K562 (cell line): ENCODE results near the gene DBX2. TPM values are rescaled to one million over a fixed set of nuclear protein-coding genes. Genes with fewer than 3 reads are reported as not detected.

Source experiments
- ATAC-seq: fragments of 200-7000 bp; cut with Tn5 transposase; 3 replicates; pipeline ENCODE4 v1.9.1; 2020; ENCODE audit warnings: moderate library complexity
- BruUV-seq: library from RNA; stranded (reverse); fragments of 400-500 nt; replicated peaks from 2 replicates; lab custom pipeline; 2021; lab: Mats Ljungman, UMichigan
- CTCF ChIA-PET: fragments of 300-600 bp; formaldehyde crosslinking; extraction: SDS; loops from one replicate; lab custom pipeline; 2021; ENCODE audit warnings: low intra/inter-chr PET ratio; lab: Yijun Ruan, JAX
- POLR2A ChIA-PET: fragments of 300-600, 350-650 bp; sonication (Branson Sonifier 250); formaldehyde crosslinking; extraction: SDS; loops from one replicate; lab custom pipeline; 2021; ENCODE audit warnings: antibody characterized with exemption, inconsistent platforms; lab: Yijun Ruan, JAX
- DNase-seq, 4 experiments: peaks; one replicate each; pipeline versions ENCODE4 v3.0.0 to v3.0.0-alpha.2; 2011 to 2018; ENCODE audit warnings: low spot score in 3 of 4, mixed read lengths in 3 of 4; ENCODE audit errors: extremely low read depth in 1 of 4
- FAIRE-seq: peaks from 2 replicates; lab custom pipeline; 2011; peaks lifted over from hg19 to GRCh38; lab: Jason Lieb, UNC
- H2AFZ ChIP-seq: 2 replicates; pipeline ENCODE4 v1.6.0; 2011; ENCODE audit warnings: low read depth, low read length, control low read depth, inconsistent platforms
- H3K27ac ChIP-seq: fragments of 200-600 bp; 3 replicates; pipeline ENCODE4 v1.8.0; 2011; ENCODE audit warnings: low read depth, mild to moderate bottlenecking, control low read depth, inconsistent platforms, low read length, moderate library complexity, mixed read lengths; ENCODE audit errors: extremely low read depth
- H3K27me3 ChIP-seq, 2 experiments: fragments of 300-600 bp in 1 of 2; 2 replicates in 1 of 2; 3 replicates in 1 of 2; pipeline versions ENCODE4 v1.6.0 to v1.8.0; 2011; ENCODE audit warnings: inconsistent platforms in 2 of 2, low read length in 2 of 2, mild to moderate bottlenecking in 1 of 2, mixed read lengths in 1 of 2, moderate library complexity in 1 of 2; ENCODE audit not compliant: control insufficient read depth in 2 of 2, insufficient read depth in 2 of 2
- H3K36me3 ChIP-seq: fragments of 300-600 bp; 3 replicates; pipeline ENCODE4 v1.8.0; 2011; ENCODE audit warnings: mild to moderate bottlenecking, low read length, inconsistent platforms; ENCODE audit not compliant: control insufficient read depth, insufficient read depth
- H3K4me1 ChIP-seq, 2 experiments: fragments of 200-600 bp in 1 of 2; replicated peaks in 1 of 2; 2 replicates in 1 of 2; 3 replicates in 1 of 2; pipeline versions ENCODE4 v1.5.1 to v1.8.0; 2011; ENCODE audit warnings: inconsistent platforms in 2 of 2, low read length in 2 of 2, mild to moderate bottlenecking in 1 of 2, mixed read lengths in 1 of 2, moderate library complexity in 1 of 2; ENCODE audit not compliant: control insufficient read depth in 2 of 2, insufficient read depth in 2 of 2
- H3K4me2 ChIP-seq: 2 replicates; pipeline ENCODE4 v1.6.1; 2011; ENCODE audit warnings: low read length, control low read depth, inconsistent platforms, mixed read lengths; ENCODE audit not compliant: insufficient read depth
- H3K4me3 ChIP-seq: fragments of 200-600 bp; sonication (generic), shearing (Covaris generic); 2 replicates; pipeline ENCODE4 v1.5.1; 2016; ENCODE audit warnings: control low read depth, inconsistent platforms
- H3K79me2 ChIP-seq: fragments of 200-600 bp; 3 replicates; pipeline ENCODE4 v1.8.0; 2011; ENCODE audit warnings: low read length, inconsistent platforms; ENCODE audit not compliant: control insufficient read depth, insufficient read depth
- H3K9ac ChIP-seq, 2 experiments: 2 replicates each; pipeline versions ENCODE4 v1.6.0 to v1.6.1; 2011; ENCODE audit warnings: low read depth in 2 of 2, low read length in 2 of 2, control low read depth in 1 of 2, inconsistent platforms in 1 of 2, mild to moderate bottlenecking in 1 of 2, mixed read lengths in 1 of 2; ENCODE audit not compliant: insufficient read depth in 1 of 2
- H3K9me1 ChIP-seq: one replicate; pipeline ENCODE4 v1.6.0; 2011; ENCODE audit warnings: inconsistent platforms, mild to moderate bottlenecking, low read length, moderate library complexity; ENCODE audit not compliant: control insufficient read depth, insufficient read depth
- H3K9me3 ChIP-seq: replicated peaks from 2 replicates; pipeline ENCODE4 v1.5.1; 2011; ENCODE audit warnings: low read depth, low read length, inconsistent platforms; ENCODE audit not compliant: control insufficient read depth, insufficient read depth
- H4K20me1 ChIP-seq: replicated peaks from 2 replicates; pipeline ENCODE4 v1.6.1; 2011; ENCODE audit warnings: low read length, inconsistent platforms, mixed read lengths; ENCODE audit not compliant: control insufficient read depth, insufficient read depth
- ADNP ChIP-seq: fragments of 200-800 bp; sonication (Bioruptor generic); IDR thresholded peaks from 2 replicates; pipeline ENCODE4 v1.6.1; 2016; ENCODE audit warnings: missing genetic modification characterization, missing compliant biosample characterization
- IRF2 ChIP-seq: sonication (generic); formaldehyde crosslinking; IDR thresholded peaks from 2 replicates; pipeline ENCODE4 v1.8.1; 2022; ENCODE audit warnings: mild to moderate bottlenecking, missing genetic modification reagents
- KDM5B ChIP-seq: fragments of 200-600 bp; sonication (generic); IDR thresholded peaks from 2 replicates; pipeline ENCODE4 v1.6.1; 2012; ENCODE audit warnings: low read depth, mild to moderate bottlenecking, moderate library complexity, low read length, control low read depth, inconsistent platforms; ENCODE audit not compliant: insufficient replicate concordance
- RHOXF2B ChIP-seq: fragments of 250-450 bp; sonication (Bioruptor Pico); conservative IDR thresholded peaks from 2 replicates; pipeline ENCODE4 v1.5.1; 2021
- SMARCC2 ChIP-seq: fragments of 450-650 bp; IDR thresholded peaks from 2 replicates; pipeline ENCODE4 v1.6.1; 2017; ENCODE audit warnings: antibody characterized with exemption, moderate library complexity, mild to moderate bottlenecking, low read depth
- ZNF41 ChIP-seq: fragments of 250-450 bp; sonication (Bioruptor Pico); conservative IDR thresholded peaks from 2 replicates; pipeline ENCODE4 v1.4.0; 2020; ENCODE audit warnings: mild to moderate bottlenecking
- ZNF644 ChIP-seq: fragments of 200-800 bp; sonication (Bioruptor generic); IDR thresholded peaks from 2 replicates; pipeline ENCODE4 v1.6.1; 2016; ENCODE audit warnings: low read depth, missing genetic modification characterization, missing compliant biosample characterization
- ZNF79 ChIP-seq: fragments of 250-450 bp; sonication (Bioruptor Pico); IDR thresholded peaks from 2 replicates; pipeline ENCODE4 v1.4.0; 2020; ENCODE audit warnings: low read depth, mild to moderate bottlenecking, moderate library complexity
- WGBS: fragments of 100-300 bp; shearing (Covaris generic); methylation state at CpG from one replicate; pipeline ENCODE4 v1.1.6; 2016; ENCODE audit warnings: low coverage, mixed read lengths; ENCODE audit not compliant: insufficient coverage; ENCODE audit errors: missing lambda C conversion rate; 5-methylcytosine and 5-hydroxymethylcytosine counted together
- in situ Hi-C: fragments of 300-500 bp; cut with MboI; formaldehyde crosslinking; loops from 4 replicates; pipeline ENCODE4 v1.15.0; 2018; ENCODE audit warnings: inconsistent platforms, mixed read lengths
- intact Hi-C: fragments of 100-400 bp; cut with micrococcal nuclease; formaldehyde crosslinking; loops from 2 replicates; pipeline ENCODE4 v1.14.2; 2022
- polyA plus RNA-seq, 8 experiments: library from polyadenylated mRNA; depleted of rRNA in 4 of 8; stranded (reverse) in 5 of 8; unstranded in 3 of 8; fragments of >200 nt; fragmentation: Nextera tagmentation in 2 of 8; fragmentation: Illumina TruSeq in 1 of 8; extraction: Ambion mirVana in 2 of 8; extraction: Trizol in 1 of 8; gene quantifications; 2 replicates each; pipeline versions ENCODE4 v1.2.1 to v1.2.3, GENCODE V29; 2011 to 2014; ENCODE audit warnings: inconsistent platforms in 1 of 8, missing spikeins in 1 of 8
- total RNA-seq, 7 experiments: library from RNA; depleted of rRNA in 6 of 7; stranded (reverse); fragments of >200 nt in 6 of 7; fragmentation: Illumina TruSeq in 2 of 7; extraction: Trizol in 2 of 7; gene quantifications; 2 replicates each; pipeline versions ENCODE4 v1.2.1 to v1.2.3, GENCODE V29; 2011 to 2021; ENCODE audit warnings: low replicate concordance in 1 of 7

DBX2 gene
- total and polyA plus RNA-seq, 9 of the 15 experiments (the other 6 are each of a cell fraction or from before 2014, with no cell fraction given), result not detected

DNA sequence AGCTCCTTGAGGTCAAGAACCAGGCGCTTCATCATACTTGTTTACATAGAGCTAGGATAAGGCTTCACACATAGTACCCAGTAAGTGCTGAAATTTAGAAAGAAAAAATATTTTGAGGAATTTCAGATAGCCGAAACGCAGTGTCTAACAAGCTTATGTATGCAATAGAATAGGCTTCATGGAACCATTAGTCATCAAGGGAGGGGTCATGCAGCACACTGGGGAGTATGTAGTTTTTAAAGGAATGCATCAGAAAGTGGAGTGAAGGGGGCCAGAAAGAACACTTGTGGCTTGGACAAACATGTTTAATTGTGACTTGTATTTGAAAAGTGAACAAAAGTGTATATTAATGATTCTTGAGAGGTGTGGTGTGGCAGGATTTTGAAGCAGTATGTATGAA is 38.1 kb downstream of the DBX2 start:
- Histone ChIP-seq H3K27me3 (no peaks in the 10 kb centered on the region), H3K9ac (no peak overlapping the region), H4K20me1 (no peaks in the 10 kb centered on the region), H3K4me3 (no peak overlapping the region), H2AFZ (no peak overlapping the region), H3K9me3 (no peaks in the 10 kb centered on the region), H3K4me1 (no peaks in the 10 kb centered on the region), H3K27ac (no peak overlapping the region), H3K36me3 (no peaks in the 10 kb centered on the region), H3K79me2 (no peaks in the 10 kb centered on the region), H3K9me1 (no peaks in the 10 kb centered on the region), H3K4me2 (no peak overlapping the region)
- in situ Hi-C loops, result no loop called here
- DNase-seq (no peak), FAIRE-seq (no peak), ATAC-seq (no peak)
- intact Hi-C loops, result no loop called here
- WGBS, result 2% methylated on average over 3 of the region's 3 CpGs
- ChIA-PET CTCF (interaction anchor here (0.6 kb wide), 1 partner anchor 1001 kb away, joined by 3 read pairs; no protein-coding TSS in a partner anchor), POLR2A (no interaction called here)
- no TSS peak for BruUV-seq
- TF ChIP-seq SMARCC2 (no peak), RHOXF2B (no peak), IRF2 (CRISPR knock-in tag) (no peak), ZNF79 (no peak), ZNF644 (tag) (no peak), ADNP (tag) (no peak)

DNA sequence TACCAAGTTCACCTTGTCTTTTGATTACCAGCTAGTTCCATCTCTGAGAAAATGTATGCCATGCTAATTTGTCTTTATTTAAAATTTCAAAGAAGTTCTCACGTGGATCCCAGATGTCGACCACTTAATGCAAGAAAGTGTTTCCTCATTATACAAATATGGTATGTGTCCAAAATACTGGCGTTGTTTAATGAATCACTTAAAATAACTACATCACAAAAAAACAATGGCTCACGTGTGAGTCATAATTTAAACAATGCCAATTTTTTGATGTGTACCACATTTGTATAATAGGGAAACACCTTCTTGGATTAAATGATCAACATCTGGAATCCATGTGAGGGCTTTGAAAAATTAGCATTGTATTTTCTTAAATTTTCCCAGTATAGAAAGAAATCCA is 40.8 kb downstream of the DBX2 start:
- H4K20me1 ChIP-seq, result no peaks in the 10 kb centered on the region
- TF ChIP-seq ZNF41 (CRISPR knock-in tag), result no peak
- no peak for TF ChIP-seq KDM5B
- DNase-seq (no peak), ATAC-seq (no peak), FAIRE-seq (no peak)
- CTCF ChIA-PET, result no interaction called here
- intact Hi-C loops (no loop called here), in situ Hi-C loops (no loop called here)
- no peak overlapping the region for H3K9ac ChIP-seq
- no peak overlapping the region for H3K27ac ChIP-seq
- H3K9me3 ChIP-seq, result no peaks in the 10 kb centered on the region
- BruUV-seq, result no TSS peak
- H3K36me3 ChIP-seq, result no peaks in the 10 kb centered on the region
- H2AFZ ChIP-seq, result no peak overlapping the region
- 0% methylated on average over 4 of the region's 4 CpGs for WGBS
- no peaks in the 10 kb centered on the region for H3K4me1 ChIP-seq
- H3K4me3 ChIP-seq, result no peak overlapping the region
- H3K27me3 ChIP-seq, result no peaks in the 10 kb centered on the region
- POLR2A ChIA-PET, result no interaction called here
- H3K79me2 ChIP-seq, result no peaks in the 10 kb centered on the region
- H3K4me2 ChIP-seq, result no peak overlapping the region
- no peaks in the 10 kb centered on the region for H3K9me1 ChIP-seq
